ENCODE data around the gene NFRKB. TPM values are rescaled to one million over a fixed set of nuclear protein-coding genes. Genes with fewer than 3 reads are reported as not detected.
"Not testable (repeated sequence)": the region's sequence is repeated elsewhere in the genome, so short reads cannot be mapped to it uniquely, and the experiment has no call there.

The NFRKB gene
- total RNA-seq, 1 experiment from 2014 or later, result 26.4 TPM

DNA sequence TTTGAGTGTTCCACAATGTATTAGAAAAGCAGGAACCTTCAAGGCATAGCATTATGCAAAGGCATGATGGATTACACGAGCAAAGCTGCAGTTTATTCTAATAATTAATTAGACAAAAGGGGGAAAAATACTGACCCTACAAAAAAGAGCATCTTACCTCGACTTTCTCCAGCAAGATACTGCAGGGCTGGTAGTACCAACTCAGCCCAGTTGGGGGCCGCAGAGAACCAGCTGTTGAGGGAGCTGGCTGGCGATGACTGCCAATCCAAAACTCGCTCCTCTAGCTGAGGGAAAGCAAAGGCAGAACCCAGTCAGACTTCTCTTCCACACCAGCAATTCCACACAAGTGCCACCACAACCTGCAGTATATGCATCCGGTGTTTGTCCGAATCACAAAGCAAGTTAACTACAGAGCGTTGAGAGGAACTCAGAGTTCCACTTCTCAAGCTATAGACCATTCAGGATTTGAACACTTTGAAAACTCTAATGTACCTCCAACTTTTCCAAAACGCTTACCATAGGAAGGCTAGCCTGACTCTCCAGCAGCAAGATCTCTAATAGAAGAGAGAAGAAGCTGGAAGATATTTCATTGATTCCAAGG, 13.7 kb downstream of the NFRKB start:
- H3K4me3 Mint-ChIP-seq (ENCODE audit: low read depth, unreplicated experiment), result no peak overlapping the region
- no peaks in the 10 kb centered on the region for H3K4me1 Mint-ChIP-seq (ENCODE audit: low read depth, unreplicated experiment)
- TF ChIP-seq, protein P1, sequence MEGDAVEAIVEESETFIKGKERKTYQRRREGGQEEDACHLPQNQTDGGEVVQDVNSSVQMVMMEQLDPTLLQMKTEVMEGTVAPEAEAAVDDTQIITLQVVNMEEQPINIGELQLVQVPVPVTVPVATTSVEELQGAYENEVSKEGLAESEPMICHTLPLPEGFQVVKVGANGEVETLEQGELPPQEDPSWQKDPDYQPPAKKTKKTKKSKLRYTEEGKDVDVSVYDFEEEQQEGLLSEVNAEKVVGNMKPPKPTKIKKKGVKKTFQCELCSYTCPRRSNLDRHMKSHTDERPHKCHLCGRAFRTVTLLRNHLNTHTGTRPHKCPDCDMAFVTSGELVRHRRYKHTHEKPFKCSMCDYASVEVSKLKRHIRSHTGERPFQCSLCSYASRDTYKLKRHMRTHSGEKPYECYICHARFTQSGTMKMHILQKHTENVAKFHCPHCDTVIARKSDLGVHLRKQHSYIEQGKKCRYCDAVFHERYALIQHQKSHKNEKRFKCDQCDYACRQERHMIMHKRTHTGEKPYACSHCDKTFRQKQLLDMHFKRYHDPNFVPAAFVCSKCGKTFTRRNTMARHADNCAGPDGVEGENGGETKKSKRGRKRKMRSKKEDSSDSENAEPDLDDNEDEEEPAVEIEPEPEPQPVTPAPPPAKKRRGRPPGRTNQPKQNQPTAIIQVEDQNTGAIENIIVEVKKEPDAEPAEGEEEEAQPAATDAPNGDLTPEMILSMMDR (IDR thresholded peaks at IDR 0.05; ENCODE audit: unreplicated experiment), result peak; percentile 28
- intact Hi-C loops (cut with micrococcal nuclease; ENCODE audit: unreplicated experiment), result no loop called here
- peak; percentile 58 for DNase-seq
- no peaks in the 10 kb centered on the region for H3K27me3 Mint-ChIP-seq (ENCODE audit: unreplicated experiment)
- BruUV-seq (replicated peaks), result no TSS peak
- H3K27ac Mint-ChIP-seq (ENCODE audit: unreplicated experiment), result no peak overlapping the region
- no peaks in the 10 kb centered on the region for H3K9me3 Mint-ChIP-seq (ENCODE audit: low read depth, unreplicated experiment)
- H3K36me3 Mint-ChIP-seq (ENCODE audit: insufficient read depth, unreplicated experiment), result peaks cover 8% of the 10 kb centered on the region
- CTCF ChIA-PET, result interaction anchor here (1.3 kb wide), 1 partner anchor 265 kb away, joined by 4 read pairs; no protein-coding TSS in a partner anchor

GRCh38 chr11:129880311-129880710, 15.1 kb downstream of the NFRKB start:
- TF ChIP-seq, protein P1 (IDR thresholded peaks at IDR 0.05; ENCODE audit: unreplicated experiment), result no peak
- CTCF ChIA-PET, result no interaction called here
- Mint-ChIP-seq H3K27me3 (ENCODE audit: unreplicated experiment) (no peaks in the 10 kb centered on the region), H3K4me3 (ENCODE audit: low read depth, unreplicated experiment) (no peak overlapping the region), H3K27ac (ENCODE audit: unreplicated experiment) (no peak overlapping the region), H3K4me1 (ENCODE audit: low read depth, unreplicated experiment) (no peaks in the 10 kb centered on the region), H3K9me3 (ENCODE audit: low read depth, unreplicated experiment) (no peaks in the 10 kb centered on the region), H3K36me3 (ENCODE audit: insufficient read depth, unreplicated experiment) (peaks cover 8% of the 10 kb centered on the region)
- DNase-seq, result no peak
- intact Hi-C loops (cut with micrococcal nuclease; ENCODE audit: unreplicated experiment), result no loop called here
- no TSS peak for BruUV-seq (replicated peaks)

DNA sequence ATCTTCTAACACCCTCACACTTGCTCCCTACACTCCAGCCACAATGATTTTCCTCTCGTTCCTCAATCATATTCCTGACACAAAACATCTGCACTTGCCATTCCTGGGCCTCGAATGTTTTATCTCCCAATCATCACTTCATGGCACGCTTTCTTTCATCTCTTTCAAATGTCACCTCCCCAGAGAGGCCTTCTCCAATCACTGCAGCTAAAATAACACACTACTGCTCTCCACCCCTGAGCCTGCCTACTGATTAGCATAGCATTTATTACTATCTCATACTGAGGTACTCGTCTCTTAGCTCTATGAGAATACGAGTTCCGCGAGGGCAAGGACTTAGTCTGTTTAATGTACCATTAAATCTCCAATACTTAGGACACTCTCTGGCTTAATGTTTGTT, 23.5 kb downstream of the NFRKB start:
- Mint-ChIP-seq H3K9me3 (ENCODE audit: low read depth, unreplicated experiment) (no peaks in the 10 kb centered on the region), H3K27ac (ENCODE audit: unreplicated experiment) (no peak overlapping the region), H3K4me1 (ENCODE audit: low read depth, unreplicated experiment) (peaks cover under 1% of the 10 kb centered on the region), H3K27me3 (ENCODE audit: unreplicated experiment) (no peaks in the 10 kb centered on the region), H3K4me3 (ENCODE audit: low read depth, unreplicated experiment) (no peak overlapping the region), H3K36me3 (ENCODE audit: insufficient read depth, unreplicated experiment) (peaks cover 7% of the 10 kb centered on the region)
- no TSS peak for BruUV-seq (replicated peaks)
- TF ChIP-seq, protein P1 (IDR thresholded peaks at IDR 0.05; ENCODE audit: unreplicated experiment), result no peak
- CTCF ChIA-PET, result interaction anchor here (0.6 kb wide), 1 partner anchor 228 kb away, joined by 3 read pairs; no protein-coding TSS in a partner anchor
- intact Hi-C loops (cut with micrococcal nuclease; ENCODE audit: unreplicated experiment), result no loop called here
- DNase-seq, result no peak

- H3K27me3 Mint-ChIP-seq (ENCODE audit: unreplicated experiment); DNase-seq; H3K4me3 Mint-ChIP-seq (ENCODE audit: low read depth, unreplicated experiment); H3K27ac Mint-ChIP-seq (ENCODE audit: unreplicated experiment); intact Hi-C loops (cut with micrococcal nuclease; ENCODE audit: unreplicated experiment); BruUV-seq (replicated peaks); H3K9me3 Mint-ChIP-seq (ENCODE audit: low read depth, unreplicated experiment); CTCF ChIA-PET: not testable (repeated sequence)
- Mint-ChIP-seq H3K4me1 (ENCODE audit: low read depth, unreplicated experiment) (peaks cover 12% of the 10 kb centered on the region), H3K36me3 (ENCODE audit: insufficient read depth, unreplicated experiment) (peaks cover 14% of the 10 kb centered on the region)
These were observed 26.8 kb downstream of the NFRKB start for GRCh38 chr11:129868626-129869025.

- intact Hi-C loops (cut with micrococcal nuclease; ENCODE audit: unreplicated experiment), result no loop called here
- TF ChIP-seq, protein P1 (IDR thresholded peaks at IDR 0.05; ENCODE audit: unreplicated experiment), result no peak
- CTCF ChIA-PET, result interaction anchor here (0.5 to 1.1 kb wide), 2 partner anchors 81 to 470 kb away, joined by 3 read pairs; no protein-coding TSS in a partner anchor
- BruUV-seq (replicated peaks), result no TSS peak
- H3K27ac Mint-ChIP-seq (ENCODE audit: unreplicated experiment), result peak overlapping the region; percentile 36
- peaks cover 32% of the 10 kb centered on the region for H3K36me3 Mint-ChIP-seq (ENCODE audit: insufficient read depth, unreplicated experiment)
- H3K4me1 Mint-ChIP-seq (ENCODE audit: low read depth, unreplicated experiment), result peaks cover 19% of the 10 kb centered on the region
- DNase-seq, result no peak
- H3K27me3 Mint-ChIP-seq (ENCODE audit: unreplicated experiment), result no peaks in the 10 kb centered on the region
- no peak overlapping the region for H3K4me3 Mint-ChIP-seq (ENCODE audit: low read depth, unreplicated experiment)
- H3K9me3 Mint-ChIP-seq (ENCODE audit: low read depth, unreplicated experiment), result no peaks in the 10 kb centered on the region
These were observed 29.1 kb downstream of the NFRKB start for GRCh38 chr11:129866311-129866710.
